Tibial nerve (tissue), 4 donors: ENCODE measurements around the gene CDC42BPG. TPM values are rescaled to one million over a fixed set of nuclear protein-coding genes. Genes with fewer than 3 reads are reported as not detected.

Source experiments
- DNase-seq, 2 donors: peaks; one replicate each; pipeline ENCODE4 v3.0.0-alpha.2; 2019; ENCODE audit warnings: low spot score in 2 of 2
- H3K27ac ChIP-seq, 4 donors: fragments of 200-600 bp; sonication (generic) in 3 of 4; one replicate each; pipeline ENCODE4 v1.5.1; 2017 to 2019; ENCODE audit warnings: mild to moderate bottlenecking in 1 of 4
- H3K27me3 ChIP-seq, 2 donors: fragments of 200-600 bp; sonication (generic) in 1 of 2; one replicate each; pipeline versions ENCODE4 v1.5.1 to v1.6.0; 2017 to 2019
- H3K36me3 ChIP-seq, 3 donors: fragments of 200-600 bp; sonication (generic); one replicate each; pipeline ENCODE4 v1.5.1; 2018 to 2019
- H3K4me1 ChIP-seq, 4 donors: fragments of 200-600 bp; sonication (generic) in 3 of 4; one replicate each; pipeline ENCODE4 v1.5.1; 2017 to 2019
- H3K4me3 ChIP-seq, 4 donors: fragments of 200-600 bp; sonication (generic) in 3 of 4; one replicate each; pipeline ENCODE4 v1.5.1; 2017 to 2019; ENCODE audit warnings: mild to moderate bottlenecking in 1 of 4, moderate library complexity in 1 of 4
- H3K9me3 ChIP-seq, 4 donors: fragments of 200-600 bp; sonication (generic) in 3 of 4; one replicate each; pipeline ENCODE4 v1.5.1; 2017 to 2019
- EP300 ChIP-seq, 2 donors: sonication (generic); formaldehyde crosslinking; IDR thresholded peaks; one replicate each; pipeline ENCODE4 v1.6.1; 2017; ENCODE audit warnings: antibody characterized with exemption in 2 of 2, mild to moderate bottlenecking in 1 of 2
- POLR2A ChIP-seq, 2 donors: fragments of 450-650 bp; IDR thresholded peaks; one replicate each; pipeline ENCODE4 v1.6.1; 2017; ENCODE audit warnings: antibody characterized with exemption in 2 of 2, mild to moderate bottlenecking in 2 of 2, moderate library complexity in 2 of 2
- WGBS, 2 donors: methylation state at CpG; one replicate each; pipeline ENCODE4 v1.1.5; 2018; 5-methylcytosine and 5-hydroxymethylcytosine counted together
- total RNA-seq, 4 donors: library from RNA; depleted of rRNA; stranded (reverse); fragments of >200 nt; gene quantifications; one replicate each; pipeline ENCODE4 v1.1.0, GENCODE V29; 2016
- TF ChIP-seq, protein P1 (sequence below), 5 experiments: fragments of 200-600 bp in 3 of 5; fragments of 450-650 bp in 2 of 5; sonication (generic) in 3 of 5; IDR thresholded peaks; one replicate each; pipeline ENCODE4 v1.5.1; 2016 to 2019; ENCODE audit warnings: antibody characterized with exemption in 5 of 5, mild to moderate bottlenecking in 3 of 5, moderate library complexity in 2 of 5

CDC42BPG gene
- total RNA-seq, 4 donors from 2014 or later = under 0.01 to 0.30 (median 0.21) TPM; not detected in 1

DNA sequence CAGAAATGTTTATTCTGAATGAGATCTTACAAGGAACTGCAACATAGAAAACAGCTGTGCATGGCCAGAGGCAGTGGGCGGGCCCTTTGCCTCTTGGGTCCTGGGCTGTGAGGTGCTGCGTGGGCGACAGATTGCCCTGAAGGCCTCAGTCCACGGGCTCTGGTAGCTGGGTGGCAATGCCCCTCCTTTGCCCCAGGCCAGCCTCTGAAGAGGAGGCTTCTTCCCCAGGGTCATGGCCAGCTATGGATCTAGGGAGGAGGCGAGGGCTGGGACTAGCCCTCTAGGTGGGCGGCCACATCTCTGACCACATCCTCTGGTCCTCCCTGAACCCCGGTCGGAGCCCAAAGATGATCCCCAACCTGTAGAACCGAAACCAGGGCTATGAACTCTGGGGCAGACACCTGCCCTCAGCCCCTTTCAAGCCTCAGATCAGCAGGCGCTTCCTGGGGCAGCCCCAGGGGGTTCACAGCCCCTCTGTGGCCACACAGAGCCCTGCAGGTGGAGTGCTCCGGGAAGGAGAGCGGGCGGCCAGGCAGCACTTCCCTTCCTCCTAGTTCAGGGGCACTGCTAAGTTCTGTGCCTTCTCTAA lies 6.6 kb upstream of the CDC42BPG start:
- DNase-seq = no peak
- Histone ChIP-seq H3K36me3 (peaks cover 2 to 25% (median 5%) of the 10 kb centered on the region in 3 donors), H3K27me3 (no peaks in the 10 kb centered on the region), H3K4me1 (peaks cover 0 to 78% (median 55%) of the 10 kb centered on the region in 4 donors), H3K4me3 (no peak overlapping the region), H3K9me3 (no peaks in the 10 kb centered on the region), H3K27ac (peak overlapping the region; percentile 22 to 78 (median 67))
- TF ChIP-seq, protein P1, sequence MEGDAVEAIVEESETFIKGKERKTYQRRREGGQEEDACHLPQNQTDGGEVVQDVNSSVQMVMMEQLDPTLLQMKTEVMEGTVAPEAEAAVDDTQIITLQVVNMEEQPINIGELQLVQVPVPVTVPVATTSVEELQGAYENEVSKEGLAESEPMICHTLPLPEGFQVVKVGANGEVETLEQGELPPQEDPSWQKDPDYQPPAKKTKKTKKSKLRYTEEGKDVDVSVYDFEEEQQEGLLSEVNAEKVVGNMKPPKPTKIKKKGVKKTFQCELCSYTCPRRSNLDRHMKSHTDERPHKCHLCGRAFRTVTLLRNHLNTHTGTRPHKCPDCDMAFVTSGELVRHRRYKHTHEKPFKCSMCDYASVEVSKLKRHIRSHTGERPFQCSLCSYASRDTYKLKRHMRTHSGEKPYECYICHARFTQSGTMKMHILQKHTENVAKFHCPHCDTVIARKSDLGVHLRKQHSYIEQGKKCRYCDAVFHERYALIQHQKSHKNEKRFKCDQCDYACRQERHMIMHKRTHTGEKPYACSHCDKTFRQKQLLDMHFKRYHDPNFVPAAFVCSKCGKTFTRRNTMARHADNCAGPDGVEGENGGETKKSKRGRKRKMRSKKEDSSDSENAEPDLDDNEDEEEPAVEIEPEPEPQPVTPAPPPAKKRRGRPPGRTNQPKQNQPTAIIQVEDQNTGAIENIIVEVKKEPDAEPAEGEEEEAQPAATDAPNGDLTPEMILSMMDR (IDR thresholded peaks at IDR 0.05) = no peak
- TF ChIP-seq POLR2A (IDR thresholded peaks at IDR 0.05) (no peak), EP300 (IDR thresholded peaks at IDR 0.05) (no peak)
- 36 to 41% methylated on average over 12 of the region's 13 CpGs for WGBS, 2 donors

DNA sequence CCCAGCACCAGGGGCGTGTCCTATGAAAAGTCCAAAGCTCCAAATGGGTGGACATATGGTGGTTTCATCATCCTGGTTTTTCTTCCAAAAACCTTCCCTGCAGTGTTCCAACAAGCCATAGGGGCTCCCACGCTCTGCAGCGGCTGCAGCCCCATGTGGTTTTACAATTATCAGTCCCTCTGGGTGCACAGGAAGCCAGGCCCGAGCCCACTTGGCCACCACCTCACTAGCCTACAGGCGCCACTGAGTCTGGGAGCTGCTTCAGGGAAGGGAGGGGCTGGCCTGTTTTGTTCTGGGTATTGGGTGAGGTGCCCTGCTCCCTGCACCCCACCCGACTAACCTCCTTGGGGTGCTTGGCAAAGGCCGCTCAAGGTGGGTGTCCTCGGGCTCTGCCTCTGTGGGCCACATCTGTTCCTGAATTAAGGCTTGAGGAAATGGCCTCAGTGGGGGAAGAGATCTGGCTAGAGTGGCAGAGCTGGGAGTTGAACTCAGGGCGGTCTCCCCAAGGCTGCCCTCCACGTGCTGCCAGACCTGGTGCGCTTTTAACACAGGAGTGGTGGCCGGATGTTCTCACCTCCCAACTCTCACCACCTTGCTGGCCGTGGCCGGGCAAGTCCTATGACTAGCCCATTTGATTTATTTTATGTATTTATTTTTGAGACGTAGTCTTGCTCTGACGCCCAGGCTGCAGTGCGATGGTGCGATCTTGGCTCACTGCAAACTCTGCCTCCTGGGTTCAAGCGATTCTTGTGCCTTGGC lies 5.3 kb upstream of the CDC42BPG start:
- Histone ChIP-seq H3K27ac (peak overlapping the region in 3 of 4 donors; percentile 58 to 78 (median 76)), H3K9me3 (no peaks in the 10 kb centered on the region), H3K4me3 (no peak overlapping the region), H3K4me1 (peaks cover 0 to 67% (median 44%) of the 10 kb centered on the region in 4 donors), H3K36me3 (peaks cover 2 to 25% (median 5%) of the 10 kb centered on the region in 3 donors), H3K27me3 (no peaks in the 10 kb centered on the region)
- WGBS, 2 donors = 76 to 83% methylated on average over 16 to 19 of the region's 19 CpGs
- TF ChIP-seq, protein P1 (IDR thresholded peaks at IDR 0.05) = no peak
- no peak for TF ChIP-seq EP300 (IDR thresholded peaks at IDR 0.05)
- TF ChIP-seq POLR2A (IDR thresholded peaks at IDR 0.05) = no peak
- DNase-seq = no peak

DNA sequence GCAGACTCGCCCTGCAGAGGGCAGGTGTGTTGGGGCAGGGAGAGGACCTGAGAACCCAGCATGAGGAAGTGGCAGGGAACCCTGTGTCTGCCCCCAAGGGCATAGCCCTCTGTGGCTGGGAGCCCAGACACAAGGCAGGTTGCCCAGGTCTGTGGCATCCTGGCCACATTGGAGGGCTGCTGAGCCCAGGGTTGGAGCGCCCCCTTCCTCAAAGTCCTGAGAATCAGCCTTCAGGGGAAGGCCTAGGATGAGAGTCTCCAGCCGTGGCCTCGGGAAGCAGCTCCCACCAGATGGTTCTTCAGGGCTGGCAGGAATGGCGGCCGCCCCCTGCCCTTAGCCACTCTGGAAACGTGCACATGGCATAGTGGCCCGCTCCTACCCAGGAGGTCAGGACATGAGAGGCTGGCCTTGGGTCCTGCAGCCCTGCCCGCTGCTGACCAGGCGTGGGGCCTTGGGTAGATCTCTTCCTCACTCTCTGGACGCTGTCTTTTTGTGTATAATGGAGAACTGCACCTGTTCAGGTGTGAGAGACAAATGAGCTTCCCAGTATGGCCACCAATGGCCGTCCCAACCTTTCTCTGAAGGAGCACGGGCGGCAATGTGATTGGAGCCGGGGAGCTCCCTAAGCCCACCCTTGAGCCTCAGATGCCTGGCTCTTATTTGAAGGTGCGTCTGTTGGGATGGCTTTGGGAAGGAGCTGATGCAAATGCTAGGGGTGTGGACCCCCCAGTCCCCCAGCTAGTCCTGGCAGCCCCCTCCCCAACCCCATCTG lies 4.6 kb upstream of the CDC42BPG start:
- Histone ChIP-seq H3K9me3 (no peaks in the 10 kb centered on the region), H3K36me3 (peaks cover 0 to 20% (median under 1%) of the 10 kb centered on the region in 3 donors), H3K27ac (peak overlapping the region in 2 of 4 donors; percentile 9 to 78), H3K27me3 (no peaks in the 10 kb centered on the region), H3K4me3 (no peak overlapping the region), H3K4me1 (peaks cover 0 to 67% (median 37%) of the 10 kb centered on the region in 4 donors)
- WGBS, 2 donors = 79 to 84% methylated on average over 13 to 15 of the region's 16 CpGs
- TF ChIP-seq EP300 (IDR thresholded peaks at IDR 0.05) (no peak), POLR2A (IDR thresholded peaks at IDR 0.05) (no peak)
- TF ChIP-seq, protein P1 (IDR thresholded peaks at IDR 0.05) = no peak
- no peak for DNase-seq

DNA sequence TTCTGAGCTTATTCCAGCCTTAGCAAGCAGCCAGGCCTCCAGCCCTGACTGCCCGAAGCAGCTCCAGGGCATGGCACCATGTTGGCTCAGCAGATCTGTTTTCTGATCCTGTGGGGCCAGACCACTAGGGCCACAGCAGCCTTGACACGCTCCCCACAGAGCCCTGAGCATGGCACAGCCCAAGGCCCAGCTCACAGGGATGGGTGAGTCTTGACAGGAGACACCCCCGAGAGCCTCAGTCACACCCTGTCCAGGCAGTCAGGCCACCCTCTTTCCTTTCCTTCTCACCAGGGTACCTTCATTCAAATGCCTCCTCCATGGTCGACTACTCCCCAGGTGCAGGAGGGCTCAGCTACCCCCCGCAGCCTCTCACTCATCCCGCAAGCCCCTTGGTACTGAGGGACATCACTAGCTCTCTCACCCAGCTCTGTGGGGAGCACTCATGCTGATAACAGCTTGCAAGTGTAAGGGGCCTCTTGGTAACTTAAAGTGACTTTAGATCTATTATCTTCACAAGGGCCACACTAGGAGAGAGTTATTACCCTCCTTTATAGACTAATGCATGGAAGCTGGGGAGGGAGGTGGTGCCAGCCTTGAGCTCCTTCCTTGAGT lies 3.9 kb upstream of the CDC42BPG start:
- TF ChIP-seq POLR2A (IDR thresholded peaks at IDR 0.05) (no peak), EP300 (IDR thresholded peaks at IDR 0.05) (no peak)
- TF ChIP-seq, protein P1 (IDR thresholded peaks at IDR 0.05) = no peak
- Histone ChIP-seq H3K4me1 (peaks cover 0 to 64% (median 30%) of the 10 kb centered on the region in 4 donors), H3K36me3 (peaks cover 0 to 14% (median 0%) of the 10 kb centered on the region in 3 donors), H3K27me3 (no peaks in the 10 kb centered on the region), H3K9me3 (no peaks in the 10 kb centered on the region), H3K4me3 (no peak overlapping the region), H3K27ac (peak overlapping the region in 1 of 4 donors; percentile 78)
- no peak for DNase-seq
- 72 to 82% methylated on average over 6 of the region's 6 CpGs for WGBS, 2 donors
